ENCODE measurements around the gene EYS. TPM values are rescaled to one million over a fixed set of nuclear protein-coding genes. Genes with fewer than 3 reads are reported as not detected.

Gene EYS
- polyA plus RNA-seq, 2 of the 4 experiments (the other 2 are of a cell fraction) = 0.03 to 0.06 TPM

- Histone ChIP-seq H3K4me1 (peaks cover 6% of the 10 kb centered on the region; the same call in 1 of the 3 replicates), H3K27ac (no peak overlapping the region), H3K4me3 (no peak overlapping the region), H3K4me2 (no peak overlapping the region), H3K9me3 (no peaks in the 10 kb centered on the region)
- ATAC-seq (no peak), FAIRE-seq (no peak), DNase-seq (ENCODE audit: low read depth in 1 of 2, low spot score in 1 of 2) (no peak)
- TF ChIP-seq MAX (IDR thresholded peaks at IDR 0.05) (no peak), CTCF (IDR thresholded peaks at IDR 0.05) (no peak), PHF8 (IDR thresholded peaks at IDR 0.05; ENCODE audit: borderline replicate concordance, low read depth) (no peak), MAFK (IDR thresholded peaks at IDR 0.05; ENCODE audit: partially characterized antibody) (no peak), MAZ (IDR thresholded peaks at IDR 0.05; ENCODE audit: borderline replicate concordance, low read depth, low read length) (no peak), NFE2L2 (conservative IDR thresholded peaks at IDR 0.05; ENCODE audit: low read length) (no peak), SREBF2 (IDR thresholded peaks at IDR 0.05) (no peak), MYC (IDR thresholded peaks at IDR 0.05; ENCODE audit: borderline replicate concordance, low read length) (no peak), HOXB5 (CRISPR knock-in tag; IDR thresholded peaks at IDR 0.05) (no peak), CHD2 (IDR thresholded peaks at IDR 0.05; ENCODE audit: low read length, partially characterized antibody) (no peak), CHD4 (IDR thresholded peaks at IDR 0.05; ENCODE audit: borderline replicate concordance) (no peak), CBX8 (IDR thresholded peaks at IDR 0.05) (no peak)
- TF ChIP-seq, protein P1, sequence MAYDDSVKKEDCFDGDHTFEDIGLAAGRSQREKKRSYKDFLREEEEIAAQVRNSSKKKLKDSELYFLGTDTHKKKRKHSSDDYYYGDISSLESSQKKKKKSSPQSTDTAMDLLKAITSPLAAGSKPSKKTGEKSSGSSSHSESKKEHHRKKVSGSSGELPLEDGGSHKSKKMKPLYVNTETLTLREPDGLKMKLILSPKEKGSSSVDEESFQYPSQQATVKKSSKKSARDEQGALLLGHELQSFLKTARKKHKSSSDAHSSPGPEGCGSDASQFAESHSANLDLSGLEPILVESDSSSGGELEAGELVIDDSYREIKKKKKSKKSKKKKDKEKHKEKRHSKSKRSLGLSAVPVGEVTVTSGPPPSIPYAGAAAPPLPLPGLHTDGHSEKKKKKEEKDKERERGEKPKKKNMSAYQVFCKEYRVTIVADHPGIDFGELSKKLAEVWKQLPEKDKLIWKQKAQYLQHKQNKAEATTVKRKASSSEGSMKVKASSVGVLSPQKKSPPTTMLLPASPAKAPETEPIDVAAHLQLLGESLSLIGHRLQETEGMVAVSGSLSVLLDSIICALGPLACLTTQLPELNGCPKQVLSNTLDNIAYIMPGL (CRISPR knock-in tag; IDR thresholded peaks at IDR 0.05; ENCODE audit: borderline replicate concordance) = no peak
- TF ChIP-seq, protein P2, sequence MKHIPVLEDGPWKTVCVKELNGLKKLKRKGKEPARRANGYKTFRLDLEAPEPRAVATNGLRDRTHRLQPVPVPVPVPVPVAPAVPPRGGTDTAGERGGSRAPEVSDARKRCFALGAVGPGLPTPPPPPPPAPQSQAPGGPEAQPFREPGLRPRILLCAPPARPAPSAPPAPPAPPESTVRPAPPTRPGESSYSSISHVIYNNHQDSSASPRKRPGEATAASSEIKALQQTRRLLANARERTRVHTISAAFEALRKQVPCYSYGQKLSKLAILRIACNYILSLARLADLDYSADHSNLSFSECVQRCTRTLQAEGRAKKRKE (CRISPR knock-in tag; IDR thresholded peaks at IDR 0.05; ENCODE audit: low read depth) = no peak
- ChIA-PET POLR2A (no interaction called here), CTCF (no interaction called here)
- 40% methylated on average over 3 of the region's 3 CpGs for WGBS (ENCODE audit: missing lambda C conversion rate)
These were observed 1199.4 kb downstream of the EYS start for GRCh38 chr6:64507661-64508060.

DNA sequence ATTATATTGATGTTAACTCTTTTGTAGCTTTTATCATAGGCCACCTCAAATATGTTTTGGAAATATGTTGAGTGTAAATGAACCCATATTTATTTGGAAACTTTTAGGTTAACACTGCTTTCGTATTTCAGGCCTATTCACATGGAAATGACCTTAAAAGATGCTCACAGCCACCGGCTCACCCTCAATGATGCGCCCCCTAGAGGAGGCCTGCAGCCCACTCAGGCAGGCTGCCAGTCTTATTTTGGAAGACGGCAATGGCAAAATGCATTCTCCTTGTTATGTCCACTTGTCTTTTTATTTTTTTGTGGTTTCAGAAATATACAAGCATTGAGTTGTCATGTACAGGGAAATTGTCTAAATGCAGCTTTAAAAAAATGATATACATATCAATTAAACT, 1201.7 kb downstream of the EYS start:
- ATAC-seq (peak in 1 of 2 experiments; percentile 58; a peak in 2 of 6 replicates), FAIRE-seq (no peak), DNase-seq (ENCODE audit: low read depth in 1 of 2, low spot score in 1 of 2) (peak in 1 of 2 experiments; percentile 38)
- Histone ChIP-seq H3K27ac (no peak overlapping the region), H3K4me1 (peaks cover 6% of the 10 kb centered on the region; the same call in 1 of the 3 replicates), H3K9me3 (no peaks in the 10 kb centered on the region), H3K4me2 (no peak overlapping the region; the same call in 1 of the 3 replicates), H3K4me3 (no peak overlapping the region)
- WGBS (ENCODE audit: missing lambda C conversion rate) = 18% methylated on average over 3 of the region's 4 CpGs
- TF ChIP-seq CTCF (IDR thresholded peaks at IDR 0.05) = peak; percentile 21; the same call in 1 of the 3 replicates
- no peak for TF ChIP-seq ZC3H11A (IDR thresholded peaks at IDR 0.05)
- CTCF ChIA-PET = interaction anchor here (1.4 kb wide), 1 partner anchor 14 kb away, joined by 4 read pairs; no protein-coding TSS in a partner anchor
- POLR2A ChIA-PET = no interaction called here

DNA sequence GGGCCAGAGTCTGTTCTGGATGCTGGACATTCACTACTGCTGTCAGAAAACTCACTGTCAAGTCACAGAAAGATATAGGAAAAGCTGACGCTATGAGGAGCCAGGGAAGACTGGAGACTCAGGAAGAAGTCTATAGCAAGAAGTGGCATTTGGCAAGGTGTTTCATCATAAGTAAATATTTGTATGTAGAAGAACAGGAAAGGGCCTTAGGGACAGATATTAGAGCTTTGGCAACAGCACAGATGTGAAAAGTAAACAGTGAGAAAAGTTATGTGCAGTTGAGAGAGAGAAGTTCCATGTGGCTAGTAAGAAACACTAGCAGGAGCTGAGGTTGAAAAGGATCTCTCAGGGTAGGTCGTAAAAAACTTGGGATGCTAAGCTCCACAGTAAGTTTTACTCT, 1202.5 kb downstream of the EYS start:
- DNase-seq (ENCODE audit: low read depth in 1 of 2, low spot score in 1 of 2) = peak in 1 of 2 experiments; percentile 56
- CTCF ChIA-PET = interaction anchor here (1.4 kb wide), 1 partner anchor 13 kb away, joined by 4 read pairs; no protein-coding TSS in a partner anchor

More for the DNA sequence above, 1202.5 kb downstream of the EYS start:
- H3K27ac ChIP-seq = no peak overlapping the region; a peak in 1 of 6 replicates
- POLR2A ChIA-PET = no interaction called here
- H3K4me3 ChIP-seq = no peak overlapping the region
- WGBS (ENCODE audit: missing lambda C conversion rate) = 3% methylated on average over 2 of the region's 2 CpGs
- peaks cover 6% of the 10 kb centered on the region; the same call in 1 of the 3 replicates for H3K4me1 ChIP-seq
- ATAC-seq (peak; percentile 60 to 64), FAIRE-seq (no peak)
- H3K9me3 ChIP-seq = no peaks in the 10 kb centered on the region
- peak overlapping the region; percentile 35 for H3K4me2 ChIP-seq
- no peak for TF ChIP-seq CHD2 (IDR thresholded peaks at IDR 0.05; ENCODE audit: low read length, partially characterized antibody)
- 0 out of 4 replicates have a peak, but pooled peaks of 1 of the 2 experiments have one; percentile 17 for TF ChIP-seq CEBPB (IDR thresholded peaks at IDR 0.05)

All from A549 (cell line).